ENCODE results near the gene LSS.

GRCh38 chr21:46151261-46151988 is 77.1 kb downstream of the LSS start:
- TF ChIP-seq RFX5 (IDR thresholded peaks at IDR 0.05; ENCODE audit: low read depth, low read length), result no peak
- no peak for TF ChIP-seq CTCF (conservative IDR thresholded peaks at IDR 0.05; ENCODE audit: low read depth, low read length)
- no peak for TF ChIP-seq CHD1 (IDR thresholded peaks at IDR 0.05; ENCODE audit: low read depth, low read length)
- TF ChIP-seq RAD21 (IDR thresholded peaks at IDR 0.05; ENCODE audit: low read length), result no peak
- no peak for TF ChIP-seq MXI1 (IDR thresholded peaks at IDR 0.05; ENCODE audit: borderline replicate concordance, low read depth, low read length)
- no peak for TF ChIP-seq POLR2A (IDR thresholded peaks at IDR 0.05; ENCODE audit: low read depth, low read length)
- TF ChIP-seq BHLHE40 (IDR thresholded peaks at IDR 0.05; ENCODE audit: low read depth, low read length), result no peak
- TF ChIP-seq, protein P1, sequence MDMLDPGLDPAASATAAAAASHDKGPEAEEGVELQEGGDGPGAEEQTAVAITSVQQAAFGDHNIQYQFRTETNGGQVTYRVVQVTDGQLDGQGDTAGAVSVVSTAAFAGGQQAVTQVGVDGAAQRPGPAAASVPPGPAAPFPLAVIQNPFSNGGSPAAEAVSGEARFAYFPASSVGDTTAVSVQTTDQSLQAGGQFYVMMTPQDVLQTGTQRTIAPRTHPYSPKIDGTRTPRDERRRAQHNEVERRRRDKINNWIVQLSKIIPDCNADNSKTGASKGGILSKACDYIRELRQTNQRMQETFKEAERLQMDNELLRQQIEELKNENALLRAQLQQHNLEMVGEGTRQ (IDR thresholded peaks at IDR 0.05; ENCODE audit: low read depth, low read length), result no peak
- no peak for TF ChIP-seq RCOR1 (IDR thresholded peaks at IDR 0.05; ENCODE audit: insufficient replicate concordance, low read length)
- TF ChIP-seq CEBPB (IDR thresholded peaks at IDR 0.05; ENCODE audit: low read depth, low read length), result no peak
- no peak for TF ChIP-seq FOS (IDR thresholded peaks at IDR 0.05; ENCODE audit: low read depth, low read length)
- no peak for TF ChIP-seq MAFK (IDR thresholded peaks at IDR 0.05; ENCODE audit: low read depth, low read length)
